ENCODE measurements around the gene MARK4.
A peak's percentile ranks its signal among the peaks of the same experiment; 100 is the strongest.

The MARK4 gene

DNA sequence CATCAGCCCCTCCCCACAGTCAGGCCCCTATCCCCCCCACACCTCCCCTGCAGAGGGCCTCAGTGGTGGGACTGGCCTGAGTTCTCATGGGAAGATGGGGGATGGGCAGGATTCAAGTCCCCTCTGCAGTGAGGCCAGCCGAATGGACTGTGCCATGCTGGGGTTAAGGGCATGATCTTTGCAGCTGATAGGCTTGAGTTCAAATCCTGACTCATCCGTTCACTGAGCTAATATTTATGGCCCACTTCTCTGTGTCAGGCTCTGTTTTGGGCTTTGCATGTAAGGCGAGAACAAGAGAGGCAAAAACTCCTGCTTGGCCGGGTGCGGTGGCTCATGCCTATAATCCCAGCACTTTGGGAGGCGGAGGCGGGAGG lies 20.7 kb downstream of the MARK4 start:
- no peak for DNase-seq (ENCODE audit: low spot score)

DNA sequence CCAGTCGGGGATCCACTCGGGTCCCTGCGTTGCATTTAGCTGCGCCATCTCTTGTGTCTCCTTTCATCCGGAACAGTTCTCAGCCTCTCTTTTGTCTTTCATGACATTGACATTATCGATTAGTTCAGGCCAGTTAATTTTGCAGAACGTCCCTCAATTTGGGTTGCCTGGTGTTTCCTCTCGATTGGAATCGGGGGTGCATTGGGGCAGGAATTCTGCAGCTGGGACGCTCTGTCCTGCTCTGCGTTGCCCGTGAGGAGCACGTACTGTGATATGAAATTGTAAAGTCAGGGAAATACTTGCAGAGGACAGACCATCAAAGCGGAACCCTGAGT lies 22.4 kb downstream of the MARK4 start:
- DNase-seq (ENCODE audit: low spot score): no peak

- peak; percentile 17 for DNase-seq (ENCODE audit: low spot score)
These were observed 24.4 kb downstream of the MARK4 start for GRCh38 chr19:45275370-45275971.

GRCh38 chr19:45276284-45276687 lies 25.2 kb downstream of the MARK4 start:
- DNase-seq (ENCODE audit: low spot score): no peak

GRCh38 chr19:45278087-45278486 lies 27.0 kb downstream of the MARK4 start:
- DNase-seq (ENCODE audit: low spot score): no peak

GRCh38 chr19:45279587-45280192 lies 28.6 kb downstream of the MARK4 start:
- DNase-seq (ENCODE audit: low spot score): no peak

GRCh38 chr19:45280471-45280961 lies 29.4 kb downstream of the MARK4 start:
- DNase-seq (ENCODE audit: low spot score): no peak

DNA sequence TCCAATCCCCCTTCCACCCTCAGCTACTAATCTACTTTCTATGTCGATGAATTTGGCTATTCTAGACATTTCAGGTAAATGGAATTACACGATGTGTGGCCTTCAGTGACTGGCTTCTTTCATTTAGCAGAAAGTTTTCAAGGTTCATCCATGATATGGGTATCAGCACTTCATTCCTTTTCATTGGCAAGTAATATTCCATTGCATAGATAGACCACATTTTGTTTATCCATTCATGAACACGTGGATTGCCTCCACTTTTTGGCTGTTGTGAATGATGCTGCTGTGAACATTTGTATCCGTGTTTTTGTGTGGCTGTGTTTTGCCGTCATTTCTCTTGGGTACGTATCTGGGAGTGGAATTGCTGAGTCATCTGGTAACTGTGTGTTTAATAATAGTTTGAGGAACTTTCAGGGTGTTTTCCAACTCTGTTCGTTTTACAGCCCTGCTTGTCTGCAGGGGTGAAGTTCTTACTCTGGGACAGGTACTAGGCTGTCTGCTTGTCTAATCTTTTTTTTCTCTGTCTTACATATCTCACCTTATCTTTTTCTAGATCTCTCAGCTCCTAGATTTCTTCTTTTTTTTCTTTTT lies 32.5 kb downstream of the MARK4 start:
- no peak for DNase-seq (ENCODE audit: low spot score)

DNA sequence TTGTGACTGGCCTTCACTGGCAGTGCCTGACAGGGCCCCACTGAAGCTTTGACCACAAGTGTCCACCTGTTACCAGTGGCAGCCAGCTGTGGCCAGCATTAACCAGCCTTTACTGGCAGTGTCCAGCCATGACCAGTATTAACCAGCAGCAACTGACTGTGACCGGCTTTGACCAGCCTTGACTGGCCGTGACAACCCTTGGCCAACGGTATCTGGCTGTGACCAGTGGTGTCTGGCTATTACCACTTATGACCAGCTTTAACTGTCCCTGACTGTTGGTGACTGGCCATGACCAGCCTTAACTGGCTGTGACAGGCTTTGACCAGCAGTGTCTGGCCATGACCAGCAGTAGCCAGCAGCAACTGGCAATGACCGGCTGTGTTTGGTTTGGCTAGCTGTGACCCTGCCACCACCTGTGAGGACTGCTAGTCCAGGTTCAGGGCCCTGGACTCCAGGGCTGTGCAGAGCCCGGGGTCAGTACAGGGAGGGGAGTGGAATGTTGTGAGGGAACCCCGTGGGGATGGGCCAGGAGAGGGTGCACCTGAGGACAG lies 39.4 kb downstream of the MARK4 start:
- no peak for DNase-seq (ENCODE audit: low spot score)

DNA sequence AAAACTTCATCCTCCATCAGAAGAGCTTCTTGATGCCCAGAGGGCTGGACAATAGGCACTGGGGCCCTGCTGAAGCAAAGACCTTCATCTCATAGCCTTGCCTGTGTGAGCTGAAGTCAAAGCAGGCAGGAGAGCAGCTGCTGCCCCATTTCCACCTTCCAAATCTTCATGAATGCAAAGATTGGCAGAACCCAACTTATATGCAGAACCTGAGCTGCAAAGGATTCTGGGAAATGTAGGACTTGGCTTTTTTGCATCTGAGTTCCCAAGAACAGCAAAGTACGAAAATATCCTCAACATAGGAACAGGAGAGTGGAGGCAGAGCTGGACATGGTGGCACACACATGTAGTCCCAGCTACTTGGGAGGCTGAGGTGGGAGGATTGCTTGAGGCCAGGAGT lies 40.8 kb downstream of the MARK4 start:
- DNase-seq (ENCODE audit: low spot score): no peak

- no peak for DNase-seq (ENCODE audit: low spot score)
These were observed 42.6 kb downstream of the MARK4 start for GRCh38 chr19:45293682-45294081.

DNA sequence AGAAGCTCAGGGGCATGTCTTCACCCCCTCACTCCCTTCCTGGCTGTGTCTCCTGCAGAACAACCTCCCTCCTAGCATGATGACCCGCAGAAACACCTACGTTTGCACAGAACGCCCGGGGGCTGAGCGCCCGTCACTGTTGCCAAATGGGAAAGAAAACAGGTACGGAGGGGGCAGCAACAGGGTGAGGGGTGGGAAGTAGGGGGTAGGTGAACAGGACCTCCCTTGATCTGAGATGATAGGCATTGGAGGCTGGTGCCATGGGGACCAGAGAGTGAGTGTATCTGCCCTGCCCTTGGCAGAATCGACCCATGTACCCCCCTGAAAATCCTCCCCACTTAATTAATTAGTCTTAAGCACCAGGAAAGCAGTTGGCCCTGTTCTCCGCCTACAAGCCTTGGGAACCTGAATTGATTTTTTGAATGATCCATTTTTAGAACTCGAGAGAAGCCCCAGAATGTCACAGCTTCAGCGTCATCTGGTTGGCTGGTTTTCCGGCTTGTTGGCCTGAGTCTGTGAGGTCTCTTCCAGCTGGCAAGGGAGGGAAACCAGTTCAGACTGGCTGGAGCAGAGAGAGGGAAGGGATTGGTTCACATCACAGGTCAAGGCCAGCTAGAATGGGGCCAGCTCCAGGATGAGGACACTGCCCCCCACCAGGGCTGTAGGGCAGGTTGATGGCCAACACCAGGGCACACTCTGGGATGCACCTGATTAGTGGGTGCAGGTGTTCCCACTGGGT lies 43.4 kb downstream of the MARK4 start:
- peak; percentile 71 for DNase-seq (ENCODE audit: low spot score)

- DNase-seq (ENCODE audit: low spot score): no peak
These were observed 44.8 kb downstream of the MARK4 start for GRCh38 chr19:45295873-45296272.

DNA sequence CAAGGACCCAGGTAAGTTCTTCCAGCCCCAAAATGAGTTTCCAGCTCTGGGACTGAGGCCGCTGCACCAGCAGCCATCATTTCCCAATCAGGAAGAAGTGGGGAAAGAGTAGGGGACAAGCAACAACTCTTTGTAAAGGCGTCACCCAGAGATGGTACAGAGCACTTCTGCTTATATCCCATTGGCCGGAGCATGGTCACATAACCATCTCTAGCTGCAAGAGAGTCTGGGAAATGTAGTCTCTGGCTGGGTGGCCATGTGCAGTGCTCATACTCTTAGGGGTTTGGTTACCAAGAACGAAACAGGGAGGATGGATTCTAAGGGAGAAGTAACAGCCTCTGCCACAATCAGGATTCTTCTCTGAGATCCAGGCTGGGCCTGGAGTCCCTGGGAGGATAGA lies 45.3 kb downstream of the MARK4 start:
- no peak for DNase-seq (ENCODE audit: low spot score)

- no peak for DNase-seq (ENCODE audit: low spot score)
These were observed 46.6 kb downstream of the MARK4 start for GRCh38 chr19:45297674-45298073.

GRCh38 chr19:45298264-45298663 lies 47.2 kb downstream of the MARK4 start:
- DNase-seq (ENCODE audit: low spot score): no peak

- DNase-seq (ENCODE audit: low spot score): no peak
These were observed 48.6 kb downstream of the MARK4 start for GRCh38 chr19:45299719-45300118.

GRCh38 chr19:45302416-45302815 lies 51.3 kb downstream of the MARK4 start:
- DNase-seq (ENCODE audit: low spot score): no peak

GRCh38 chr19:45303269-45304060 lies 52.4 kb downstream of the MARK4 start:
- DNase-seq (ENCODE audit: low spot score): no peak

- no peak for DNase-seq (ENCODE audit: low spot score)
These were observed 53.3 kb downstream of the MARK4 start for GRCh38 chr19:45304141-45304926.

- DNase-seq (ENCODE audit: low spot score): no peak
These were observed 53.9 kb downstream of the MARK4 start for GRCh38 chr19:45305007-45305406.
